Activated gamma-delta T cell (primary cell): ENCODE results near the gene CCDC43.
"Not testable (repeated sequence)": the region's sequence is repeated elsewhere in the genome, so short reads cannot be mapped to it uniquely, and the experiment has no call there.

Experiments used
- DNase-seq: peaks from one replicate; lab custom pipeline; 2025; lab: John Stamatoyannopoulos, UW
- total RNA-seq, 2 donors: gene quantifications; one replicate each; lab custom pipeline; 2026; lab: John Stamatoyannopoulos, UW

The CCDC43 gene
- 38.1 to 42.2 reads per million in 2 donors for total RNA-seq

GRCh38 chr17:44689477-44690217 is at the start of gene CCDC43:
CCDC43 (minus strand) TSS chr17:44689776; CDS start chr17:44689753, 23 bp downstream.
- DNase-seq = peak; percentile 84

- DNase-seq = no peak
Measured at GRCh38 chr17:44738214-44738906, 48.8 kb upstream of the CCDC43 start.

- DNase-seq = no peak
Measured at GRCh38 chr17:44736551-44737240, 47.1 kb upstream of the CCDC43 start.

GRCh38 chr17:44734272-44734671 is 44.7 kb upstream of the CCDC43 start:
- no peak for DNase-seq

- no peak for DNase-seq
Measured at GRCh38 chr17:44733753-44734152, 44.2 kb upstream of the CCDC43 start.

GRCh38 chr17:44726121-44726520 is 36.5 kb upstream of the CCDC43 start:
- not testable (repeated sequence) for DNase-seq

GRCh38 chr17:44722254-44722653 is 32.7 kb upstream of the CCDC43 start:
- no peak for DNase-seq

- no peak for DNase-seq
Measured at GRCh38 chr17:44719444-44719843, 29.9 kb upstream of the CCDC43 start.

- no peak for DNase-seq
Measured at GRCh38 chr17:44708401-44709263, 19.1 kb upstream of the CCDC43 start, which contains the start of gene DBF4B. DBF4B (plus strand) TSS chr17:44708665; CDS start chr17:44708821, 156 bp downstream.

- no peak for DNase-seq
Measured at GRCh38 chr17:44707755-44708400, 18.3 kb upstream of the CCDC43 start.

- not testable (repeated sequence) for DNase-seq
Measured at GRCh38 chr17:44700288-44700687, 10.7 kb upstream of the CCDC43 start.

GRCh38 chr17:44693609-44694008 is 4.0 kb upstream of the CCDC43 start:
- no peak for DNase-seq

- not testable (repeated sequence) for DNase-seq
Measured at GRCh38 chr17:44690746-44691306, 1.2 kb upstream of the CCDC43 start.

- no peak for DNase-seq
Measured at GRCh38 chr17:44688675-44689476, 700 bp downstream of the CCDC43 start.

GRCh38 chr17:44688200-44688599 is 1.4 kb downstream of the CCDC43 start:
- DNase-seq = no peak

- DNase-seq = no peak
Measured at GRCh38 chr17:44687756-44688155, 1.8 kb downstream of the CCDC43 start.

- not testable (repeated sequence) for DNase-seq
Measured at GRCh38 chr17:44683303-44683702, 6.3 kb downstream of the CCDC43 start.

- DNase-seq = no peak
Measured at GRCh38 chr17:44677136-44677535, 12.4 kb downstream of the CCDC43 start.

- no peak for DNase-seq
Measured at GRCh38 chr17:44673893-44674292, 15.7 kb downstream of the CCDC43 start.
